ENCODE data around the gene NKX2-4. TPM values are rescaled to one million over a fixed set of nuclear protein-coding genes. Genes with fewer than 3 reads are reported as not detected.

NKX2-4 gene
- total RNA-seq, 1 donor from 2014 or later = not detected

DNA sequence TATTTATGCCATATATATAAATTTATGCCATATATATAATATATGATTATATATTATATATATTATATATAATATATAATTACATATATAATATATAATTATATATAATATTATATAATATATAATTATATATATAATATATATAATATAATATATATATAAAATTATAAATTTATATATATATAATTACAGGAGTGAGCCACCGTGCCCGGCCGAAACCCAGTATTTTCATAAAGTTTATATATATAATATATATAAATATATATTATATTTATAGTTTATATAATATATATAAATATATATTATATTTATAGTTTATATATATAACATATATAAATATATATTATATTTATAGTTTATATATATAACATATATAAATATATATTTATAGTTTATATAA lies 31.6 kb downstream of the NKX2-4 start:
- TF ChIP-seq, protein P1, sequence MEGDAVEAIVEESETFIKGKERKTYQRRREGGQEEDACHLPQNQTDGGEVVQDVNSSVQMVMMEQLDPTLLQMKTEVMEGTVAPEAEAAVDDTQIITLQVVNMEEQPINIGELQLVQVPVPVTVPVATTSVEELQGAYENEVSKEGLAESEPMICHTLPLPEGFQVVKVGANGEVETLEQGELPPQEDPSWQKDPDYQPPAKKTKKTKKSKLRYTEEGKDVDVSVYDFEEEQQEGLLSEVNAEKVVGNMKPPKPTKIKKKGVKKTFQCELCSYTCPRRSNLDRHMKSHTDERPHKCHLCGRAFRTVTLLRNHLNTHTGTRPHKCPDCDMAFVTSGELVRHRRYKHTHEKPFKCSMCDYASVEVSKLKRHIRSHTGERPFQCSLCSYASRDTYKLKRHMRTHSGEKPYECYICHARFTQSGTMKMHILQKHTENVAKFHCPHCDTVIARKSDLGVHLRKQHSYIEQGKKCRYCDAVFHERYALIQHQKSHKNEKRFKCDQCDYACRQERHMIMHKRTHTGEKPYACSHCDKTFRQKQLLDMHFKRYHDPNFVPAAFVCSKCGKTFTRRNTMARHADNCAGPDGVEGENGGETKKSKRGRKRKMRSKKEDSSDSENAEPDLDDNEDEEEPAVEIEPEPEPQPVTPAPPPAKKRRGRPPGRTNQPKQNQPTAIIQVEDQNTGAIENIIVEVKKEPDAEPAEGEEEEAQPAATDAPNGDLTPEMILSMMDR (conservative IDR thresholded peaks at IDR 0.05) = no peak
- H3K4me1 Mint-ChIP-seq (ENCODE audit: unreplicated experiment) = no peaks in the 10 kb centered on the region
- H3K27ac Mint-ChIP-seq = no peak overlapping the region
- H3K36me3 Mint-ChIP-seq = peaks cover 41% of the 10 kb centered on the region
- H3K4me3 Mint-ChIP-seq = no peak overlapping the region
- no peaks in the 10 kb centered on the region for H3K9me3 Mint-ChIP-seq
- DNase-seq (ENCODE audit: extremely low spot score, unreplicated experiment) = no peak
- no peaks in the 10 kb centered on the region for H3K27me3 Mint-ChIP-seq

DNA sequence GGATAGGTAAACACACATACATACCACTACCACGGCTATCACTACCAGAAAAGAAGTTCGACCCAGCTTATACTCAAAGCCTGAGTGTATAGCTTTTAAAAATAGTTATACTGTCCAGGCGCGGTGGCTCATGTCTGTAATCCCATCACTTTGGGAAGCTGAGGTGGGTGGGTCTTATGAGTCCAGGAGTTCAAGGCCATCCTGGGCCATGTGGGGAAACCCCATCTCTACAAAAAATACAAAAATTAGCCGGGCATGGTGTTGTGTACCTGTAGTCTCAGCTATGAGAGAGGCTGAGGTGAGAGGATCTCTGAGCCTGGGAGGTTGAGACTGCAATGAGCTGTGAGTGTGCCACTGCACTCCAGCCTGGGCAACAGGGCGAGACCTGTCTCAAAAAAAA lies 32.9 kb downstream of the NKX2-4 start:
- Mint-ChIP-seq H3K36me3 (peaks cover 35% of the 10 kb centered on the region), H3K27me3 (no peaks in the 10 kb centered on the region)

DNA sequence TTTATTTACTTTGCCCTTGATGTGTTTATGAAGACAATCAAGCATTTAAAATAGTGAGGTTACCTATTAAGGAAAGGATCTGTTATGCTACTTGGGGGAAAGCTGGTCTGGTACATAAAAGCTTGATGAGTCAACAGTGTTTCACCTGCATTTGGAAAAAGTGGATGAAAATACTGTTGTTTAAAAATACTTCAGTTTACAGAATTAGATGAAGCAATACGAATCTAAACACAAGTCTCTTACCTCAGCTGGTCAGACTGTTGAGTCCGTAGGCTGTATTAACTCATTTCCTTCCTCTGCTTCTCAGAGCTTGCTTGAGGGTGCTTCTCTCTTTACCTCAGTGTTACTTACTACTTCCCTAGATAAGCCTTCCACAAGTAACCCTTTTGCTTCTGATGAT lies 36.1 kb downstream of the NKX2-4 start:
- H3K27me3 Mint-ChIP-seq = no peaks in the 10 kb centered on the region
- no peak for DNase-seq (ENCODE audit: extremely low spot score, unreplicated experiment)
- H3K4me1 Mint-ChIP-seq (ENCODE audit: unreplicated experiment) = no peaks in the 10 kb centered on the region
- peaks cover 23% of the 10 kb centered on the region for H3K36me3 Mint-ChIP-seq
- H3K9me3 Mint-ChIP-seq = no peaks in the 10 kb centered on the region
- no peak overlapping the region for H3K4me3 Mint-ChIP-seq
- TF ChIP-seq, protein P1 (conservative IDR thresholded peaks at IDR 0.05) = no peak
- no peak overlapping the region for H3K27ac Mint-ChIP-seq

More for the DNA sequence above, 32.9 kb downstream of the NKX2-4 start:
- Mint-ChIP-seq H3K4me3 (no peak overlapping the region), H3K4me1 (ENCODE audit: unreplicated experiment) (no peaks in the 10 kb centered on the region), H3K27ac (no peak overlapping the region), H3K9me3 (no peaks in the 10 kb centered on the region)
- TF ChIP-seq, protein P1 (conservative IDR thresholded peaks at IDR 0.05) = no peak
- no peak for DNase-seq (ENCODE audit: extremely low spot score, unreplicated experiment)

DNA sequence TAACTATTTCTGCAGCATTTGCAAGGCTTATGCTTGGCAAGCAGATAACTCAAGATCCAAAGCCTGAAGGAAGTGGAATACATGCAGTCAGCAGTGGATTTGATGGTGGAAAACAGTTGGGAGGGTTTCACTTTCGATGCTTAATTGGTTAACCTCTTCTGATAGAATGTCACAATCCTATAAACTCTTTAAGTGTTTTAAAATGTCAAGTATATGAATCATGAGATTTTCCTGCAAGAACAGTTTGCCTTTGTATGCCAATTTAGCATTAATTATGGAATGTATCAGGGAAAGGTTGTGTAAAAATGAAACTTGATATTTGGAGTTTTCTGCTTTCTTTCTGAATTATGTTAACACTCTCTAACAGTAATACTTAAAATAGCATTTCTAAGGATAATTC lies 36.6 kb downstream of the NKX2-4 start:
- TF ChIP-seq, protein P1 (conservative IDR thresholded peaks at IDR 0.05) = no peak
- no peaks in the 10 kb centered on the region for H3K27me3 Mint-ChIP-seq
- no peaks in the 10 kb centered on the region for H3K4me1 Mint-ChIP-seq (ENCODE audit: unreplicated experiment)
- peaks cover 23% of the 10 kb centered on the region for H3K36me3 Mint-ChIP-seq
- no peaks in the 10 kb centered on the region for H3K9me3 Mint-ChIP-seq
- H3K4me3 Mint-ChIP-seq = no peak overlapping the region
- no peak for DNase-seq (ENCODE audit: extremely low spot score, unreplicated experiment)
- H3K27ac Mint-ChIP-seq = no peak overlapping the region

DNA sequence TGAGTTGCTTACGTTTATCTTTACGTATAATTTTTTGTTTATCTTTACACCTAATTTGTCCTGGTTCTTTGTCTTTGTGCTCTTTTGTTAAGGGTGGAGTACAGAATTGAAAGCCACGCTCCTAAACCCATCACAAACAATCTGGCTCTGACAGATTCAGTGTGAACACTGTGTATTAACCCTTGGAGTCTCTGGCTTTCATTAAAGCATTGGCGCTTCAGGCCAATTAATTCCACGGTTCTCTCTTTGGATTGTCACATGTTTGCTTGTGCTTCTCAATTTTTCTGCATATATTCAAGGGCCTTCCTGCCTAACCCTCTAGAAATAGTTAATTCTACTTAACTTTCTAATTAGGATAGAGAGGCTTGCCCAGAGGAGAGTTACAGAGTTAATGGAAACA lies 38.6 kb downstream of the NKX2-4 start:
- H3K36me3 Mint-ChIP-seq = peaks cover 23% of the 10 kb centered on the region
- no peaks in the 10 kb centered on the region for H3K27me3 Mint-ChIP-seq
- no peak for DNase-seq (ENCODE audit: extremely low spot score, unreplicated experiment)
- H3K27ac Mint-ChIP-seq = no peak overlapping the region
- no peaks in the 10 kb centered on the region for H3K9me3 Mint-ChIP-seq
- TF ChIP-seq, protein P1 (conservative IDR thresholded peaks at IDR 0.05) = no peak
- H3K4me3 Mint-ChIP-seq = no peak overlapping the region
- no peaks in the 10 kb centered on the region for H3K4me1 Mint-ChIP-seq (ENCODE audit: unreplicated experiment)

DNA sequence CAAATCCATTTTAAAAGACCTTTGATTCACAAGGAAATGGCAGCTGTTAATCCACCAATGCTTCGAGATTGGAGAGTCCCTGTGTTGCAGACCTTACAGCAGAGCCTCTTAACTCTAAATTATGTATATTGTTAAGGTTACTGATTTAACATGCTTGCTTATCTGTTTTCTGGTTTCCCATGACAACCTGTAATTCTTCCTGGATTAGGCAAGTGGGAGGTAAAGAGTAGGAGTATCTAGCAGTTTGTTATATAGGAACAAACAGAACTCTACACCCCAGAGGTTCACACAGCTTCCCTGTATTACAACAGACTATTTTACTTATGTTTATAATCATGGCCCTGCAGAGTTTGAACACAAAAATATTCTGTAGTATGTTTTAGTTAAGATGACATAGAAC lies 39.5 kb downstream of the NKX2-4 start:
- H3K27ac Mint-ChIP-seq = no peak overlapping the region

More for the DNA sequence above, 39.5 kb downstream of the NKX2-4 start:
- Mint-ChIP-seq H3K4me1 (ENCODE audit: unreplicated experiment) (no peaks in the 10 kb centered on the region), H3K4me3 (no peak overlapping the region), H3K36me3 (peaks cover 16% of the 10 kb centered on the region), H3K27me3 (no peaks in the 10 kb centered on the region), H3K9me3 (no peaks in the 10 kb centered on the region)
- TF ChIP-seq, protein P1 (conservative IDR thresholded peaks at IDR 0.05) = no peak
- DNase-seq (ENCODE audit: extremely low spot score, unreplicated experiment) = no peak

Data from type B pancreatic cell (in vitro differentiated cells).